Lung (tissue), 12 donors: ENCODE data around the gene NATD1. TPM values are rescaled to one million over a fixed set of nuclear protein-coding genes. Genes with fewer than 3 reads are reported as not detected.

Experiments
- ATAC-seq: fragments of 200-7000 bp; cut with Tn5 transposase; one replicate; pipeline ENCODE4 v1.9.1; 2020; ENCODE audit warnings: moderate number of reproducible peaks; ENCODE audit not compliant: insufficient read depth, low FRiP score
- DNase-seq, 3 donors: peaks; one replicate each; pipeline ENCODE4 v3.0.0-alpha.2; 2013 to 2017
- H3K27ac ChIP-seq, 2 donors: one replicate each; pipeline ENCODE4 v1.5.1; 2013; ENCODE audit warnings: mild to moderate bottlenecking in 2 of 2, moderate library complexity in 2 of 2, control low read depth in 1 of 2, inconsistent platforms in 1 of 2, low read depth in 1 of 2, low read length in 1 of 2
- H3K27me3 ChIP-seq, 3 donors: one replicate each; pipeline ENCODE4 v1.5.1; 2013; ENCODE audit warnings: low read length in 2 of 3; ENCODE audit not compliant: control insufficient read depth in 3 of 3, insufficient read depth in 3 of 3
- H3K36me3 ChIP-seq, 4 donors: one replicate each; pipeline ENCODE4 v1.5.1; 2013; ENCODE audit warnings: low read length in 4 of 4, mild to moderate bottlenecking in 1 of 4, moderate library complexity in 1 of 4; ENCODE audit not compliant: control insufficient read depth in 4 of 4, insufficient read depth in 4 of 4
- H3K4me1 ChIP-seq, 5 donors: one replicate each; pipeline ENCODE4 v1.5.1; 2013; ENCODE audit warnings: low read length in 5 of 5, mild to moderate bottlenecking in 2 of 5, moderate library complexity in 1 of 5; ENCODE audit not compliant: control insufficient read depth in 5 of 5, insufficient read depth in 5 of 5
- H3K4me3 ChIP-seq: one replicate; pipeline ENCODE4 v1.5.1; 2013; ENCODE audit warnings: mild to moderate bottlenecking, control low read depth, moderate library complexity
- H3K9ac ChIP-seq, 2 donors: one replicate each; pipeline ENCODE4 v1.5.1; 2013; ENCODE audit warnings: low read length in 2 of 2, control low read depth in 1 of 2; ENCODE audit not compliant: insufficient read depth in 1 of 2
- H3K9me3 ChIP-seq, 4 donors: one replicate each; pipeline ENCODE4 v1.5.1; 2013; ENCODE audit warnings: low read length in 3 of 4, mild to moderate bottlenecking in 1 of 4, moderate library complexity in 1 of 4; ENCODE audit not compliant: control insufficient read depth in 4 of 4, insufficient read depth in 3 of 4
- CTCF ChIP-seq: IDR thresholded peaks from 2 replicates; pipeline ENCODE4 v1.5.1; 2012; ENCODE audit warnings: mild to moderate bottlenecking; ENCODE audit errors: control extremely low read depth, extremely low read depth
- WGBS, 2 donors: extraction: QIAGEN DNeasy Blood & Tissue Kit; methylation state at CpG; one replicate each; pipeline ENCODE4 v1.1.7; 2013; 5-methylcytosine and 5-hydroxymethylcytosine counted together
- polyA plus RNA-seq, 2 donors: library from polyadenylated mRNA; stranded (reverse); fragments of 200-250 nt; gene quantifications; one replicate each; pipeline ENCODE4 v1.2.1, GENCODE V29; 2013
- total RNA-seq, 2 donors: library from RNA; depleted of rRNA in 1 of 2; stranded (reverse); fragments of >200 nt in 1 of 2; gene quantifications; one replicate each; pipeline ENCODE4 v1.2.1, GENCODE V29; 2014 to 2021
- donor health status: control.
- donor health status: control.
- donor health status: Bipolar disorder and iron deficiency.
- donor health status: healthy.
- donor health status: DM: yes; HTN: yes; CAD: no.

NATD1 gene
- total and polyA plus RNA-seq, 4 donors = 4.8 to 8.1 (median 6.6) TPM

GRCh38 chr17:21240369-21241055 lies 12.7 kb downstream of the NATD1 start:
- no peak for DNase-seq
- TF ChIP-seq CTCF = no peak
- Histone ChIP-seq H3K4me1 (no peaks in the 10 kb centered on the region), H3K9ac (no peak overlapping the region), H3K27me3 (no peaks in the 10 kb centered on the region), H3K36me3 (peaks cover 0 to 21% (median 0%) of the 10 kb centered on the region in 4 donors), H3K27ac (no peak overlapping the region), H3K4me3 (no peak overlapping the region), H3K9me3 (no peaks in the 10 kb centered on the region)
- ATAC-seq = no peak
- 76 to 86% methylated on average over 25 of the region's 25 CpGs for WGBS, 2 donors

DNA sequence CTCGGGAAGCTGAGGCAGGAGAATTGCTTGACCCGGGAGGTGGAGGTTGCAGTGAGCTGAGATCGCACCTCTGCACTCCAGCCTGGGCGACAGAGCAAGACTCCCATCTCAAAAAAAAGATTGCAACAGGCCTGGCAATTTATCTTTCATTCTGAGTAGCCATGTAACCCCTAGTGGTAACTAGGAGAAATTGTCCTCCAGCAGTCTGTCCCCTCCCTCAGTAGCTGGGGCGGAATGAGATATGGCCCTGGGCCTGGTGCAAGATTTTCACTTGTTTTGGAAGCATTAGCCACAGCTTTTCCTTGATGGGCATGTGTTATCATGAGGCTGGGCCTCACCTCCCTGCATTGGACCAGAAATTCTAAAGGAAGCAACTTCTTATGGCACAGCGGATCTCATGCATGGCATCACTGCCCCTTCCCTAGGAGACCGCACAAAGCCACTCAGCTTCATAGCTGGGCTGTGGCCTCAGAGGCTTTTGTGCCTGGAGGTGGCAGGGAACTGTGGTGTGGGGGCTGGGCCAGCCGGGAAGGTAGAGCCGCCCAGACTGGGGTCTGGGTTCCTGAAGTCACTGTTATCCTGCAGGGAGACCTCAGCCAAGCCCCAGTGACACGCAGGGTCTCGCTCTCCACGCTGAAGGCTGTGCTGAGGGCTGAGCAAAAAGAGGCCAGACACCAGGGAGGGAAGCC lies 13.4 kb downstream of the NATD1 start:
- no peak for TF ChIP-seq CTCF

GRCh38 chr17:21235921-21236320 lies 17.3 kb downstream of the NATD1 start:
- ATAC-seq = no peak
- WGBS, 2 donors = 89 to 91% methylated on average over 1 of the region's 1 CpG
- Histone ChIP-seq H3K36me3 (no peaks in the 10 kb centered on the region), H3K27me3 (no peaks in the 10 kb centered on the region), H3K4me1 (no peaks in the 10 kb centered on the region), H3K9ac (no peak overlapping the region), H3K9me3 (peaks cover 0 to 6% (median 1%) of the 10 kb centered on the region in 4 donors), H3K4me3 (no peak overlapping the region), H3K27ac (no peak overlapping the region)
- TF ChIP-seq CTCF = no peak
- DNase-seq = no peak

More for the DNA sequence above, 13.4 kb downstream of the NATD1 start:
- WGBS, 2 donors = 84 to 91% methylated on average over 12 of the region's 12 CpGs
- Histone ChIP-seq H3K4me1 (no peaks in the 10 kb centered on the region), H3K27ac (no peak overlapping the region), H3K4me3 (no peak overlapping the region), H3K36me3 (peaks cover 0 to 21% (median 0%) of the 10 kb centered on the region in 4 donors), H3K9me3 (no peaks in the 10 kb centered on the region), H3K27me3 (no peaks in the 10 kb centered on the region), H3K9ac (no peak overlapping the region)
- DNase-seq (no peak), ATAC-seq (no peak)
